Middle frontal gyrus (tissue), 1 donor: ENCODE data around the gene TANGO2.

Experiments
- DNase-seq: peaks from one replicate; pipeline ENCODE4 v3.0.0-alpha.2; 2015; ENCODE audit warnings: low spot score; ENCODE audit errors: extremely low spot score

The TANGO2 gene

DNA sequence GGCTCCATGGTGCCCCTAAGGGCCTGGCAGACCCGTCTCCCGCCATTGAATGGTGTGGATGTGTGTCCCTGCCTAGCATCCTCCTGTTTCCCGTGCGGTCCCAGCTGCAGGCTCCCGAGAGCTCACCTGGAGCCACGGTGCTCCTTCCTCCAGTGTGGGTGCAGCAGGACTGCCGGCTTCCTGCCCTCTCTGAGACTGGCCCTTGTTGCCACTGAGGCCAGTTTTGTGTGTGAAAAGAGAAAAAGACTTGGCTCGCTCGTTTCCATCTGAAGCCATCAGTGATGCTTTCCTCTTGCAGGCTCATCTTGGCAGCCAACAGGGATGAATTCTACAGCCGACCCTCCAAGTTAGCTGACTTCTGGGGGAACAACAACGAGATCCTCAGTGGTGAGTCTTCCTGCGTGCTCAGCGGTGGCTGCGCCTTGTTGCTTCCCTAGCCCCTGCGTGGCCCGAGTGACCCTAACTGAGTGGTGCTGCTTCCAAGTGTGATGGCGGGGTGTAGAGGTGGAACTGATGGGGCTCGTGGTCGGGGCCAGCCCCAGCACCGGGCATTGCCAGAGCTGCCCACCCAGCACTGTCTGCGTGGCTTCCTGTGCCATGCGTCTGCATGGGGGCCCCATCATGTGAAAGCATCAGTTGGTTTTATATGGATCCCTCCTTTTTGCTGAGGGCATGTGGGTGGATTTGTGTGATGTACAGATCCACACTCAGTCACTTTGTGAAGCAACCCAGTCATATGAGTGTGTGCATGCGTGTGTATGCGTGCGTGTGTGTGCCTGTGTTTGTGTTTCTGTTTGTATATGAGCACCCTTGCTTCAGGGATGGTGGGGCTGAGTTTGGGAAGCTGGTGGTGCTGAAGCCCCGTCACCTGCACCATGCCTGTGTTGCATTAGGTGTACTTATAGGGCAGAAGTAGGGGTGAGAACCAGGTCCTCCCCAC, 22.4 kb downstream of the TANGO2 start:
- no peak for DNase-seq

DNA sequence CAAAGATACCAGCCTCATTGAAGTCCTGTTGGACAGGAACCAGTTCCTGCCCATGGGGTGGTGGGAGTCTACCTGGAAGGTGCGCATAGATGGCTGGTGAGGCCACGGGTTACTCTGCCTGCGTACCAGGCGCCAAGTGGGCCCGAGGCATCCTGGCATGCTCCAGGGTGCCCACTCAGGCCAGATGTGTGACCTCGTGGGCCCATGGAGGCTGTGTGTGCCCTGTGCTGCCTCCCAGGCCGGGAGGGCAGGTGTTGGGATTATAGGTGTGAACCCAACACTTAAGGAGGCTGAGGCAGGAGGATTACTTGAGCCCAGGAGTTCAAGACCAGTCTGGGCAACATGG, 23.1 kb downstream of the TANGO2 start:
- DNase-seq, result no peak

DNA sequence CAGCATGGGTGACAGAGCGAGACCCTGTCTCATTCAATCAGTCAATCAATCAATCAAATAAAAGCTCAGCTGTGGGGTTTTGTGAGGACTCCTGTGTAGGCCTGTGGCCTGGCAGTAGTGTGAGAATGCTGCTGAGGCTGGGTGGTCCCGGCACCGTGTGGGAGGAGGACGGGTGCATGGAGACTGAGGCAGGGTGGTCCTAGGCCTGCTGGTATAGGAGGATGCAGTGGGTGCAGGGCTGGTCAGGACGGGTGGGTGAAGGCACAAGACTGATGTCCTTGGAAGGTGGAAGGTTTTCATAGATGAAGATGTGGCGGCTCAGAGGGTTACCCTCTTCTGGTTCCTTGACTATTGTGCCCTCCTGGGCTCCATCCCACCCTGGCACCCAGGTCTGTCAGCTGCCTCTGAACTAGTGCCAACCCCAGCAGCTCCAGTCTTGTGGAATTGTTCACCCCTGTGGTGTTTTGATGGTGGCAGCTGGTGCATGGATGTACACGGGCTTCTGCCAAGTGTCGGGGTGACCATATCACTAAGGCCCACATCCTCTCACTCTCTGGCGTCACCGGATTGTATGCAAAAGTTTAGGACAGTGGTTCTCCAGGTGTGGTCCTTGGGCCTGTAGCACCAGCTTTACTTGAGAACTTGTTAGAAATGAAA, 23.7 kb downstream of the TANGO2 start:
- DNase-seq, result no peak

DNA sequence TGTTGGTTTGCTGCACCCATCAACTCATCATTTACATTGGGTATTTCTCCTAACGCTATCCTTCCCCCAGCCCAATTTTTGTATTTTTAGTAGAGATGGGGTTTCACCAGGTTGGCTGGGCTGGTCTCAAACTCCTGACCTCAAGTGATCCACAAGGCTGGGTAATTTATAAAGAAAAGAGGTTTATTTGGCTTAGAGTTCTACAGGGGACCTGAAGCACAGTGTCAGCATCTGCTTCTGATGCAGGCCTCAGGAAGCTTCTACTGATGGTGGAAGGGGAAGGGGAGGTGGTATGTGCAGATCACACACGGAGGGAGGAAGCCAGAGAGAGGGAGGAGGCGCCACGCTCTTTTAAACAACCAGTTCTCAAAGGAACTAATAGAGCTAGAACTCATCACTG, 25.8 kb downstream of the TANGO2 start:
- DNase-seq, result no peak

DNA sequence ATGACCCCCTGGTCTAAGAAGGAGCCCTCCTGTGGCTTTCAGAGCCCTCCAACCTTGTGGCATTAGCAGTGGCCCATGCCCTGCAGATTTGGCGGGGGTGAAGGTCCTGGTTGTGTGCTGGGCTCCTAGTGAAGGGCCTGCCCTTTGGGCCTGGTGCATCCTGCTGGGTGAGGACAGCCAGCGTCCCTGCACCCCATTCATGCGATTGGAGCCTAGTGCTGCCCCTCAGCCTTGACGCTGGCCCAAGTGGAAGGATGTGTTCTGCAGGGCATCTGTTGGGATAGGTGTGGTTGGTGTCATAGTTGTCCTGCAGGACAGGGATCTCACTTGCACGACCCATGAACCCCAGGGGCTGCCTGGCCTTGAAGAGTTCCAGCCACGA, 31.0 kb downstream of the TANGO2 start:
- no peak for DNase-seq

DNA sequence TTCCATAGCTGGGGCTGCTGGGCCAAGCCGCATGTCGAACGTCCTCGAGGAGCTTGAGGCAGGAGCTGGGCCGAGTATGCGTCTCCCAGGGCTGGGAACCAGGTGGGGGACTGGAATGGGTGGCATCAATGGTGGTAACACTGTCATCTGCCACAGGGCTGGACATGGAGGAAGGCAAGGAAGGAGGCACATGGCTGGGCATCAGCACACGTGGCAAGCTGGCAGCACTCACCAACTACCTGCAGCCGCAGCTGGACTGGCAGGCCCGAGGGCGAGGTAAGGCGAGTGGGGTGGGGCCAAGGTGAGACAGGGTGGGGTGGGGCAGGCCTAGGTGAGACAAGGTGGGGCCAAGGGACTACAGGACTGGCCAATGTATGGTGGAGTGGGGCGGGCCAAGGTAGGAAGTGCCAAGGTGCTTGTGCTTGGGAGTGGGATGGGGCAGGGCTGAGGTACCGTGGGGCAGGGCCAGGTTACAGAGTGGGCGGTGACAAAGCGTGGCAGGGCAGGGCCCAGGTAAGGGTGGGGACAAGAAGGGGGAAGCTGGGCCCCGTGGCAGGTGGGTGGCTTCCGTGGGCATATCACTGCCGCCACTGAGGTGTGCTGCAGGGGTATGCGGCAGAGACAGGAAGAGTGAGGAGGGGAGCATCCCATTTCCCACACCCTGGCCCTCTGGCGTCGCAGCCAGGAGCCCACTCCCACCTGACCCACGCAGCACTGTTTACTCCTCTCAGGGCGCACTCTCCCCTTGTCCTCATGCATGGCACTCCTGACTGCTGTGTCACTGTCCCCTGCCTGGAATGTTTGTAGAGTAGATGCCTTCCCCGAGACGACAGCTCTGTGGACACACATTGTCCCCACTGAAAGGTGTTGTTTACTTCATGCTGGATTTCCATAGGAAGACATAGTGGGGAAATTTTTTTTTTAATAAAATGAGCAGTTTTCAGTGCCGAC, 31.7 kb downstream of the TANGO2 start:
- no peak for DNase-seq

DNA sequence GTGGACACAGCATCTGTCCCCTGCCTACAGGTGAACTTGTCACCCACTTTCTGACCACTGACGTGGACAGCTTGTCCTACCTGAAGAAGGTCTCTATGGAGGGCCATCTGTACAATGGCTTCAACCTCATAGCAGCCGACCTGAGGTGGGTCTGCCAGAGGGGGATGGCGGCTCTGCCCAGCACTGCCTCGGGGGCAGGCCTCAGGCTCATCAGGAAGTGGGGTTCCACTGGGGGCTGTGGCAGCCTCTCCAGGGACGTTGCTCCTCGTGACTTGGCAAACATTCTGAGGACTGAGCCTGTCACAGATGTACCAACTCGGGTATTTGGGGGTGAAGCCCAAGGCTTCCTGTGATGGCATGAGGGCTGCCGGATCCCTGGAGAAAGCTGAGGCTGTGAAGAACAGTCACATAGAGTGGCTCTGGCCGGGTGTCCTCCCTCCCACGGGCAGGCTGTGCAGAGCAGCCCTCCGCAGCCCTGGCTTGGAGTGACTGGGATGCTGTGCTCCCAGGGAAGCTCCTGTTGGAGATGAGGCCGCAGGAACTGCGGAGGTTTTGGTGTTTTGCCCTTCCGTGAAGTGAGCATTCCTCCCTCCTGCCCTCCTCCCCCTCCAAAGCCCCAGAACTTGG, 32.6 kb downstream of the TANGO2 start:
- DNase-seq, result no peak

DNA sequence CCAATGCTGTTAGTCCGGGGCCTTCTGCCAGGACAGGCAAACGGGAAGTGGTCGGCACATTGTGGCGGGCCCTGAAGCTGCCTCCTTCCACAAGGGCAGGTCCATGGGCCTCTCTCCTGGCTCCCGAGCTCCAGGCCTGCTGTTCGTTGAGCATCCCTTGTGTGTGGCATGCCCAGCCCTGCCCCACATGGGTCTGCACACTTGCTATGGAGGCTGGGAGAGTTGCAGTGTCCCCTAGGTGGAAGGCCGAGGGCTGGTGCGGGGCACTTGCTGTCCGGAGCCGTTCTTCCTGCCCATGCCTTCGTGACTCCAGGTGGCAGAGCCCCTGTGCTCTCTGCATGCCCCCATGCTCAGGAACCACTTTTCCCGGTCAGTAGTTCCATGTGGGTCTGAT, 33.1 kb downstream of the TANGO2 start:
- no peak for DNase-seq

DNA sequence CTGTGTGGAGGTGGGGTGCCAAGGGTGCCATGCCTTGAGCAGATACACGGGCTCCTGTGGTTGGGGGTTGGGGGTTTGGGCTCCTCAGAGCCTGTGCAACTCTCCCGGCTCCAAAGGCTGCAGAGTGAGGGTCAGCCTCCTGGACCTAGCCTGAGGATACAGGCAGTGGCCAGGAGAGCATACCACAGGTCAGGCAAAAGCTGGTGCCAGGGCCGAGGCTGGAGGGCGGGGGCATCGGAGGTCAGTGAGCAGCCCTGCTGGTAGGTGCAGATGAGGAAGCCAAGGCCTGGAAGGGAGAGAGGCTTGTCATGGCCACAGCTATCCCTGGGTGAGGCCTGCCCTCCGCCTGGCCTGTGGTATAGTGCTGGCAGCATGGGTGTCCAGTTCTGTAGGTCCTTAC, 33.6 kb downstream of the TANGO2 start:
- no peak for DNase-seq

DNA sequence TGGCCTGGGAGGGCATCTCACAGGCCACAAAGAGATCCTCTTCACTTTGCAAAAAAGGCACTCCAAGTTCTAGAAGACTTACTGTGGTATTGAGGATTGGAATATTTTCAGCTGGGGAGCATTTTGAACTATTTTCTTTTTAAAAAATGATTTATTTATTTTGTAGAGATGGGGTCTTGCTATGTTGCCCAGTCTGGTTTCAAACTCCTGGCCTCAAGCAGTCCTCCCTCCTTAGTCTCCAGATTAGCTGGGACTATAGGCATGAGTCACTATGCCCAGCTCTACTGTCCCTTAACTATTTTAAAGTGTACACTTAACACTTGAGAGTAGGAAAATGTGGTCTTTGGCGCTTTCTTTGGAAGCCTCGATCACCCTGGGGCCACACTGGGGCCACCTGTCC, 34.2 kb downstream of the TANGO2 start:
- DNase-seq, result no peak

DNA sequence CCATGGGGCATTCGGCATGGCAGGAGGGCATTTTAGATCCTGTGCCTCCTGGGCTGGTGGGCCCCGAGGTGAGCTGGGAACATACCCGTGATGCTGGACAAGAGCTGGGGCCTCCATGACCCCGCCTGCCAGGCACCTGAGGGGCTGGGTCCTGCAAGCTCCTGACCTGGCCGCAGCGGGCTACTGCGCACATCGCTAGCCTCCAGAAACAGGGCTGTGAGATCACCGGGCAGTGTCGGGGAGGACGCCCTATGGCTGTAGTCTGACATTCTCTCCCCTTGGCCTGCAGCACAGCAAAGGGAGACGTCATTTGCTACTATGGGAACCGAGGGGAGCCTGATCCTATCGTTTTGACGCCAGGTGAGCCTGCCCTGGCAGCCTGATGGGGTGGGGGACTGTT, 34.7 kb downstream of the TANGO2 start:
- no peak for DNase-seq

DNA sequence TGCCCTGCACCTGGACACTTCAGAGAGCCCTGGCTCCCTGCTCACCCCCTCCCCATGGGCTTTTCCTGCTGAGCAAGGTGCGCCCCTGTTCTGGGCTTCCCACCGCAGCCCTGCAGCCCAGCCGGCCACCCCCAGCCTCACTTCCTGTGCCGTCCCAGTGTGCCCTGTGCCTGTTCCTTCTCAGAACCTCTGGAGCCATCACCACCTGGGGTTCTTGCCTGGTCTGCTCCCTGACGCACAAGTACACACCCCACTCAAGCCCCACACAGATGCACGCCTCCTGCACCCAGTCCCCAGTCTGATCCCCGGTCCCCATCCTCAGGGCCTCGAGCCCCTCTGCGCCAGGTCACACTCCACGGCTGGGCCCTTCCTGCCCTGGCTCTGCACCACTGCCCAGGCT, 35.3 kb downstream of the TANGO2 start:
- DNase-seq, result no peak

DNA sequence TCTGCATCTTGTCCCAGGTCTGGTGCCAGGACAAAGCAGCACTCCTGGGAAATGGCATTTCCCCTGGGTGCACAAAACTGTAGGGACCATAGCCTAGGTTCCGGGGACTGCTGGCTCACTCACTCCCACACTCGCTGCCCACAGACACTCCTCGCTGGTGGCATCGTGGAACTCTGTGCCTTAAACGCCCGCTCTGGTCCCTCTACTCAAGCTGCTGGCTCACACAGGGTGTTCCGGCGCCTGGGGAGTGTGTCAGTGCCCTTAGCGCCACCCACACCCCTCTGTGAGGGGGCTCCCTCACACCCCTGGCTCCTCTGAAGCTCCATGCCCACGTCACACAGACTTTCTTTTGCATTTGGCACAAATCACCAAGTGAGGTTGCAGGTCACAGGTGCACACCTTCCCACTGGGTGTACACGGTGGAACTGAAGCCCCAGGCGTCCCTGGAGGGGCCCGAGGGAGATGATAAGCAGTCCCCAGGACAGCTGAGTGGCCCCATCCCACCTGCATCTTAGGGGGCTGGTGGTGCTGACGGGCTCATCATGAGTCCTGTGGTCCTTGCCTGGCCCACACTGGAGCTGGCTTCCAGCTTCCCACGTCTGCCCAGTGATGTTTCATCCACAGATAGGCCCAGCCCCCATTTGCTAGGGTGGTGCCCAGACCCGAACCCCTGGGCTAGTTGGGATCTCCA, 35.9 kb downstream of the TANGO2 start:
- no peak for DNase-seq

DNA sequence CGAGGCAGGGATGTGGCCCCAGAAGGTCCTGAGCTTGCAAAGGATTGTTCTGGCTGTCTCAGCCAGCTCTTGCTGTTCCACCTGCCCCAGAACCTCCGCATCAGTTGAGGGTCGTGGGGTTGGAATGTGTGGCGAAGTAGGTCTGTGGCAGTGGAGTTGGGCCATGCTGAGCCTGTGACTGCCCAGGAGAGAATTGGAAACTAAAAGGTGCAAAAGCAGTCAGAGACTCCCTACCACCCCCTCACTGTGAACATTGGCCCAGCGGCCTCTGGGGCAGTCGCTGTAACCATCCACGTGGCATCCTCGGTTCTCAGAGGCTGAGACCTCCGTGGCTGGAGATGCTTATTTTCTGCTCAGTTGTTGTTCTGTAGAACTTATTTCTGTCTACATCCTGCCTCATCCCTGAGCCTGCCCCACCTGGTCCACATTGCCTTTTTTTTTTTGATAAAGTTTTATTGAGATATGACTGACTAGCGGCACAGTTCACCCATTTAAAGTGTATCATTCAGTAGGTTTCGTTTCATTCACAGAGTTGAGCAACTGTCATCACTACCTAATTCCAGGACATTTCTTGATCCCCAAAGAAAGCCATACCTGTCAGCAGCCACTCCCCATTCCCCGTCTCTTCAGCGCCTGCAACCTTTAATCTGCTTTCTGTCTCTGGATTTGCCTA, 36.8 kb downstream of the TANGO2 start:
- DNase-seq, result no peak

DNA sequence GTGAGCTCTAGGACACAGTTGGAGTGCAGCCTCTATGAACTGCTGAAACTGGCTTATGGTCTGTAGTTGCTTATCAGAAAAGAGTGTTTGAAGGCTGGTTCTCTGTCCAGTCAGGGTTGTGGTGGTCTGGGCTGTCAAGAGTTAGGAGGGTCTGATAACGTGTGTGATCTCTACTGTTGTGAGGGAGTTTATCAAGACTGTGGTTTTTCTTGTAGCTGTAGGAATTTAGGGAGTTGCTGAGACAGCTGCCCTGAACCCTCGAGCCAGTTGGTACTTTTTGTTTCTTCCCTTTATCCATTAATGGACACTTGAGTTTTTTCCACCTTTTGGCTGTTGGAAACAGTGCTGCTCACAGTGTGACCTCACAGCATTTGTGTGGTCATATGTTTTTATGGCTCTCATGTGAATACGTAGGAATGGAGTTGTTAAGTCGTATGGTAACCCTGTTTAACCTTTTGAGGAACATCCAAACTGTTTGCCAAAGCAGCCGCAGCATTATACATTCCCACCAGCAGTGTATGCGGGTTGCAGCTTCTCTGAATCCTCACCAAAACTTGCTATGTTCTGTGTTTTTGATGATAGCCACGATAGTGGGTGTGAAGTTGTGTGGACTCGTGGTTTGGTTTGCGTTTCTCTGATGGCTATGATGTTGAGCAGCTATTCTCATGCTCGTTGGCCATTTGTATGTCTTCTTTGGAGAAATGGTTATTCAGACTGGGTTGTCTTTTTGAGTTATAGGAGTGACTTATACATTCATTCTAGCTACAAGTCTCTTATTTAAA, 38.3 kb downstream of the TANGO2 start:
- no peak for DNase-seq

DNA sequence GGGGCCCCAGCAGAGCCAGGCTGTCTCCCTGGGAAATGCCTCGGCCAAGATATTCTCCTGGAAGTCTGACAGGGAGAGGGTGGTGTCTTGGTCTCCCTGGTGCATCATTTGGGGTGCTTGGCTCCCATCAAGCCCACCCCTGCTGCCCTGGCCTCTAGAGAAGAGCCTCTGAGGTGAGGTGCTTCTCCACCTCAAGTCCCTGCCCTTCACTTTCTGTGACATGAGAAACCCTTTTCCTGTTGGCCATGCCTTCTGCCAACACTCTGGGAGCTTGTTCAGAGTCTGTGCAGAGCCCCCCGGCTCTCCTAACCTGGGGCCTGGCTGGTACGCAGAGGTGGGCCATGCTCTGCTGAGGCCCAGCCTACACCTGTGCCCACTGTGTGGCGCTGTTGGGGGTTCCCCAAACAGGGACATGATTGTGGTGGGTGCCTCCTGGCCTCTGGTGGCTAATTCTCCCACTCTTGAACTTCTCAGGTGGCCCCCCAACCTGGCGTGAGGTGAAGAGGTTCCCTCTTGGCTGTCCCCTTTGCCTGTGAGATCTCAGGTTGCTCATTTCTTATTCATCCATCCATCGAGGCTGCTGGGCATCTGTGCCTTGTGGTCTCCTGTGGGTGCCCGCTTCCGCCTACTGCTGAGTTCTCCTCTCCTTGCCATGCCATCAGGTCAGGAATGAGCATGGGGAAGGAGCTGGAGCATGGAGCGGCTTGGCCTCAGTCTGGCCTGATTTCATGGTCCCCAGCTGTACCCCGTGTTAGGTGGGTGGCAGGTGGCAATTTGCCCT, 40.0 kb downstream of the TANGO2 start:
- no peak for DNase-seq

DNA sequence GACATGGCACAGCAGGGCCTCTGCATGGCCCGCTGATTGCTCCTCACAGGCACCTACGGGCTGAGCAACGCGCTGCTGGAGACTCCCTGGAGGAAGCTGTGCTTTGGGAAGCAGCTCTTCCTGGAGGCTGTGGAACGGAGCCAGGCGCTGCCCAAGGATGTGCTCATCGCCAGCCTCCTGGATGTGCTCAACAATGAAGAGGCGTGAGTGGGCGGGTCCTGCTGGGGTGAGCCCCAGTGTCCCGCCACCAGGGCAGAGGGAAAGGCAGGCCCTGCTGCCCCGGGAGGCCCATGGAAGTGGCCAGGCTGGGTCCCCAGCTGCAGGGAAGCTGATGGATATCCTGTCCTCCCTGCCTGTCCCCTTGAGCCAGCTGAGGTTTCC, 40.6 kb downstream of the TANGO2 start:
- DNase-seq, result no peak

DNA sequence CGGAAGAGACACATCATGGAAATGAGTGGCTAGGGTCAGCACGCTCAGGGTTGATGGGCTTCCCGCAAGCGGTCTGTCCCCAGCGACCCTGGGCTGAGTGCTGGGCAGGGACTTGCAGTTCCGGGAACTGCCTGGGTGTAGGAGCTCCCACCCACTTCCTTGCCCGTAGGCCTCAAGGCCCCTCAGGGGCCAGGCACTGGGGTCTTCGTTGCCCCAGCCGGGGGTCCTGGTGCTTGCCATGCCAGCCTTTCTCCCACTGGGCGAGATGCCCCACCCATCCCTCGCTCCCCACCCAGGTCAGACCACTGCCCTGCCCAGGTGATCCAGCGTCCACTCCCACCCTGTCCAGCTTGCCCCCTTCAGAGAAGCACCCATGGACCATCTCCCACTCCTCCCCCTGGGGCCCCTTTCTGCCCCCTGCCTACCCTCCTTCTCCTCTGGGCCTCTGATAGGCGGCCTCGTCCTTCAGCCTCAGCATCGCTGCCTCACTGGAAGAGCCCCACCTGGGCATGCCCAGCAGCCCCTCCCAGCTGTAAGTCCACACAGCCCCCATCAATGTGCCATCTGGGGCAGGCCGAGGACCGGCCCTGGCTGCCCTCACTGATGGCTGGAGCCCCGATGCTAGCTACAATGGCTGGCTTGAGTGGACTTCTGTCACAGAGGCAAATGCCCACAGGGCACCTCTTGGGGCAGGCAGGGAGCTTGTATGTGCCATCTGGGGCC, 41.3 kb downstream of the TANGO2 start:
- no peak for DNase-seq
